Caki2 (cell line): ENCODE measurements around the gene TPD52L3. TPM values are rescaled to one million over a fixed set of nuclear protein-coding genes. Genes with fewer than 3 reads are reported as not detected.
A peak's percentile ranks its signal among the peaks of the same experiment; 100 is the strongest.

ENCODE experiments used
- DNase-seq: peaks from one replicate; pipeline ENCODE4 v3.0.0-alpha.2; 2015; ENCODE audit warnings: low read depth
- in situ Hi-C: cut with HindIII; loops from 2 replicates; pipeline ENCODE4 v1.10.0; 2016; ENCODE audit warnings: low sequenced_read_pairs, low pct_unique_long_range_greater_than_20kb, mixed read lengths
- total RNA-seq: library from RNA; depleted of rRNA; stranded (reverse); fragments of >200 nt; shearing (Covaris generic); gene quantifications from 2 replicates; pipeline ENCODE4 v1.2.3, GENCODE V29; 2014; ENCODE audit warnings: low replicate concordance; rRNA removed

The TPD52L3 gene
- total RNA-seq, result not detected in 2 replicates

- no peak for DNase-seq
- in situ Hi-C loops, result no loop called here
Observed at GRCh38 chr9:6328103-6328502, at the start of gene TPD52L3. TPD52L3 (plus strand) TSS chr9:6328375; CDS start chr9:6328596, 221 bp downstream.

- no peak for DNase-seq
- in situ Hi-C loops, result no loop called here
Observed at GRCh38 chr9:6301858-6302257, 26.3 kb upstream of the TPD52L3 start.

- in situ Hi-C loops, result no loop called here
- DNase-seq, result no peak
Observed at GRCh38 chr9:6302417-6302816, 25.8 kb upstream of the TPD52L3 start.

- in situ Hi-C loops, result no loop called here
- no peak for DNase-seq
Observed at GRCh38 chr9:6304232-6304631, 23.9 kb upstream of the TPD52L3 start.

GRCh38 chr9:6305954-6306563 lies 22.1 kb upstream of the TPD52L3 start:
- in situ Hi-C loops, result no loop called here
- DNase-seq, result peak; percentile 12

- no peak for DNase-seq
- in situ Hi-C loops, result no loop called here
Observed at GRCh38 chr9:6307551-6308096, 20.6 kb upstream of the TPD52L3 start.

GRCh38 chr9:6330958-6331634 lies 2.9 kb downstream of the TPD52L3 start:
- in situ Hi-C loops, result no loop called here
- no peak for DNase-seq

- in situ Hi-C loops, result no loop called here
Observed at GRCh38 chr9:6334305-6334704, 6.1 kb downstream of the TPD52L3 start.

GRCh38 chr9:6348766-6349165 lies 20.6 kb downstream of the TPD52L3 start:
- in situ Hi-C loops, result no loop called here
- no peak for DNase-seq

More at GRCh38 chr9:6334305-6334704, 6.1 kb downstream of the TPD52L3 start:
- DNase-seq, result no peak

- in situ Hi-C loops, result no loop called here
- no peak for DNase-seq
Observed at GRCh38 chr9:6351737-6352136, 23.6 kb downstream of the TPD52L3 start.

- peak; percentile 33 for DNase-seq
- in situ Hi-C loops, result no loop called here
Observed at GRCh38 chr9:6354072-6354686, 26.0 kb downstream of the TPD52L3 start.

- in situ Hi-C loops, result no loop called here
- DNase-seq, result peak; percentile 15
Observed at GRCh38 chr9:6355728-6356127, 27.6 kb downstream of the TPD52L3 start.

GRCh38 chr9:6356441-6356840 lies 28.3 kb downstream of the TPD52L3 start:
- in situ Hi-C loops, result no loop called here
- DNase-seq, result no peak

GRCh38 chr9:6356904-6357303 lies 28.7 kb downstream of the TPD52L3 start:
- DNase-seq, result no peak
- in situ Hi-C loops, result no loop called here

- DNase-seq, result no peak
- in situ Hi-C loops, result no loop called here
Observed at GRCh38 chr9:6367128-6367890, 39.1 kb downstream of the TPD52L3 start.

GRCh38 chr9:6368831-6369230 lies 40.7 kb downstream of the TPD52L3 start:
- in situ Hi-C loops, result no loop called here
- no peak for DNase-seq
